ENCODE measurements around the gene MRPL21.

Gene MRPL21

DNA sequence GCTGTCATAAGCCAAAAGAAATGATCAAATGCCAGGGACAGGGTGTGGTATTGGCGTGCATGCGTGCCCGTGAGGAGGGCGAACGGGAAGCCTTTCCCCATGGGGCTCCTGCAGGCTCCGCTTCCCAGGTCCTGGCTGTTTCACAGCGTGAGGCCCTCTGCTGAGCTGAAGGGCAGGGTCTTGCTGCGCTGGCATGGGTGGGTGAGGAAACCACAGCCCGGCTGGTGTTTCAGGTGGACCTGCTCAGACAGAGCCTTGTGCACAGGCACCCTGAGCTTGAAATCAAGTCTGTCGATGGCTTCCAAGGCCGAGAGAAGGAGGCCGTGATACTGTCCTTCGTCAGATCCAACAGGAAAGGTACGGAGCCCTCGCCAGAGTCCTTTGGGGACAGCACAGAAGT is 31.4 kb upstream of the MRPL21 start:
- no peak for DNase-seq

DNA sequence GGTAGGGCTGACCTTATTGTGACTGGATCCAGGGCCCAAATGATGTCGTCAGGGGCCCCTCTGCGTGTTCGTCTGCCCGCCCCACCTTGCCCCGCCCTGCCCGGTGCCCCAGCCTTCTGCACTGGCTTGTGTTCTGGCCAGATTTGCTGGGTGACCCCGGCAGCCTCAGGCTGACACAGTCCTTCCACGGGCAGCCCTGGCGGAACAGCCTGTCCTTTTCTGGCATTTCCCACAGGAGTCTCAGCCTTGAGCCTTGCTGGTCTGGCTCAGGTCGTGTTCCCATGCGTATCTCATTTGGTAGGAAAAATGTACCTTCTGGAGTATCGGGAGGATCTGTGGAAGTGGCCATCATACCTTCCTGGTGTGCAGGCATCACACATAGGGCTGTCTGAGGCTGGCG is 31.0 kb upstream of the MRPL21 start:
- no peak for DNase-seq

DNA sequence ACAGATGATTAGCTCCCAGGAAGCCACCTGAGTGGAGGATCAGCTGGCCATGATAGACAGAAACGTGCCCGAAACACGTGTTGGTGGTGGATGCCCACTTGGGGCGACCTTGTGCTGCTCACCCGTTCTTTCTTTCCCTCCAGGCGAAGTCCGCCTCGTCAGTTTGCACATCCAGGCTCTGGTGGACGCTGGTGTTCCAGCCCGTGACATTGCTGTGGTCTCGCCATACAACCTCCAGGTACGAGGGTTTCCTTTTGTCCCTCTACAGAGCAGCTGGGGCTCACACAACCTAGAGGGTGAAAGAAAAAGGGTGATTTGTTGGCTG is 30.7 kb upstream of the MRPL21 start:
- DNase-seq, result no peak

DNA sequence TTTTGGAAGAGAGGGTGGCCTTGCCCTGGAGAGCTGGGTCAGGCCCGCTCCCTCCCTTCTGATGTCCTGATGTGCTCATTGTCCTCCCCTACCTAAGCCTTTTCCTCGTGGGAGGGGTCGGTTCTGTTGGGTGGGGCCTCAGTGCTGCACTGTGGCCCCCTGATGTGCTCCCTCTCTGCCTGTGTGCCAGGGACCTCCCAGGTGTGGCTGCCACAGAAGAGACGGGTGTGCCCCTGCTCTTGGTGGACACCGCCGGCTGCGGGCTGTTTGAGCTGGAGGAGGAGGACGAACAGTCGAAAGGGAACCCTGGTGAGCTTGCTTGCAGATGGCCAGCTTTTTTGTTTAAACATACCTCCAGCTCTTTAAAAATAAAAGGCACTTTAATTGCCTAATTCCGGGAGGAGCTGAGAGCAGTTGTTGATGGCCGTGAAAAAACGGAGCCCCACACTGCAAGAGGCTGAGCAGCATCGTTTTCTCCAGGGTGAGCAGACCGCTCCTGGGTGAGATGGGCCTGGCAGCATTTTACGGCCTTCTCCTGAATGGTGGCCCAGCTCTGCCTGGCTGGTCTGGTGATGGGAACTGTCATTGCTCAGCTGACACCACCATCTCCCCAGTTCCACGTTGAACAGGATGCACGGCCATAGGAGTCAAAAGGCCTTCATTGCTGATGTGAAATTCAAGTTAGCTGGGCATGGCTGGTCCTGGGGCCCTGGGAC is 30.1 kb upstream of the MRPL21 start:
- DNase-seq, result no peak

DNA sequence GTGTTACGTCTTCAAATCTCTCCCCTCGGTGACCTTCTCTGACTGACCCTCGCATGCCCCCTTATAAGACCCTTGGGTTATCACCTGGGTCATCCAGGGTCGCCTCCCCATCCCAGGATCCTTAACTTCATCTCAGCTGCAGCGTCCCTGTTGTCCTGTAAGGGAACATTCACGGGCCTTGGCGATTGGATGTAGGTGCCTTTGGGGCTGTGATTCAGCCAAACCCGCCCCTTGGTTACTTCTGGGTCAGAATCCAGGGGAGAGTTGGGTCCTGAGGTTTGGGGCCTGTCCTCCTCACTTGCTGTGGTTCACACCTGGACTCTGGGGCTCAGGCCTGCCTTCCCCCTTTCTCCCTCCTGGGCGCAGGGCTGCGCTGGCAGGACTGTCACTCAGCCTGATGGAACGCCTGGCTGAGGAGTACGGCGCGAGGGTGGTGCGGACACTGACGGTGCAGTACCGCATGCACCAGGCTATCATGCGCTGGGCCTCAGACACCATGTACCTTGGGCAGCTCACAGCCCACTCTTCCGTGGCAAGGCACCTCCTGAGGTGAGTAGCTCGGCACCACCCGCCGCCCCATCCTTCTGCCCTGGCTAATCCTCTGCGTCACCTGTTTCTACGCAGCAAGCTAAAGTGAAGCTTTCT is 29.4 kb upstream of the MRPL21 start:
- DNase-seq, result no peak

DNA sequence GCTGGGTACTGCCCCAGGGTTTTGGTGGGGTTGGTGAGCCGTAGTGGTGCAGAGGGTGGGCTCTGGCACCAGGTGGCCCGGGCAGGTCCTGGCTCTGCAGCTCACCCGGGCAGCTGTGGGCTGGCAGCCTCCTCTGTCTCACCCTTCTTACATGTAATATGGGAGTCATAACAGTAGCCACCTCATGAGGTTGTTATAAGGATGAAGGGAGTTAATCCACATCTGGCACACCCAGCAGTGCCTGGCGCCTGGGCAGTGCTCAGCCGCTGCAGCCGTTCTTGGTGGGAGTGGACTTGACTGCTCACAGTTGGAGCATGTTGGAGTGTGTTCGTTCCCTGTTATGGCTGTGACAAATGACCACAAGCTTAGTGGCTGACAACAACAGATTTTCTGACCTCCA is 28.7 kb upstream of the MRPL21 start:
- DNase-seq, result no peak

DNA sequence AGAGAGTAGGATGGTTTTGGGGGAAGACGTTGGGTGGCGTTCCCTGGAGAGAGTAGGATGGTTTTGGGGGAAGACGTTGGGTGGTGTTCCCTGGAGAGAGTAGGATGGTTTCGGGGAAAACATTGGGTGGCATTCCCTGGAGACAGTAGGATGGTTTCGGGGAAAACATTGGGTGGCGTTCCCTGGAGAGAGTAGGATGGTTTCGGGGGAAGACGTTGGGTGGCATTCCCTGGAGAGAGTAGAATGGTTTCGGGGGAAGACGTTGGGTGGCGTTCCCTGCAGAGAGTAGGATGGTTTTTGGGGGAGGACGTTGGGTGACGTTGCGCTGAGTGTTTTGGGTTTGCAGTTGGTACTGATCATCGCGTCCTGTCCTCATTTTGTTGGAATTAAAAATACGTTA is 28.3 kb upstream of the MRPL21 start:
- no peak for DNase-seq

DNA sequence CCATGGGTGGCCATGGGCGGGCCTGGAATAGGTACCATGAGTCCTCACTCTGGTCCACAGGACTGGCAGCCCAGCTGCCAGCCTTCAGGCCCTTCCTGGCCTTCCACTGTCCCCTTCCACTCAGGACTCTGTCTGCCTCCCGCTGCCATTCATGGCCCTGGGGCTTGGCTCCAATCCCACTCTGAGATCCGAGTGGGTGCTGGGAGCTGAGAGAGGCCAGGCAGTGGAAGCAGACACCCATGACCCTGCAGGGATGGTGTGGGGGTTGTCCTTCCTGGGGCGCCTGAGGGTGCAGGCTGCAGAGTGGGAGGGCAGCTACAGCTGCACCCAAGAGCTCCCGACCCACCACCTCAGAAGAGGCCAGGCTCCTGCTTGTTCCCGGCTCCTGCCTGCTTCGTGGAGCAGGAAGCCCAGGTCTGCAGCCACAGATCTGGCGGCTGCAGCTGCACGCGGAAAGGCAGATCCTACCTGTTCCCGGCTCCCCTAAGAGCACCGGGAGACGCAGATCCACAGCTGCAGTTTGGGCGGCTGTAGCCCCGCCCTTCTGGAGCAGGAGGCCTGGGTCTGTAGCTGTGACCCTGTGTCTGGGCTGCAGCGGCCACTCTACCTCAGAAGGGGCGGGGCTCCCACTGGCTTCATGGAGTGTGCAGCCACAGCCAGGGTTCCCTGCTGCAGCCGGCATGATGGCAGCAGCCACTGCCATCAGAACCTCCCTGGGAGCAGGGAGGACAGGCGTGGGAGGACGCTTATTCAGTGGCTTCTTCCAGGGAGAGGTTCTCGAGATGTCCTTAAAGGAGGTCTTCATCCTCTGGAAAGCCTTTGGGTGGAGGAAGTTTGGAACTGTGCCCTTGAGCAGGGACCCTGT is 27.6 kb upstream of the MRPL21 start:
- DNase-seq, result no peak

DNA sequence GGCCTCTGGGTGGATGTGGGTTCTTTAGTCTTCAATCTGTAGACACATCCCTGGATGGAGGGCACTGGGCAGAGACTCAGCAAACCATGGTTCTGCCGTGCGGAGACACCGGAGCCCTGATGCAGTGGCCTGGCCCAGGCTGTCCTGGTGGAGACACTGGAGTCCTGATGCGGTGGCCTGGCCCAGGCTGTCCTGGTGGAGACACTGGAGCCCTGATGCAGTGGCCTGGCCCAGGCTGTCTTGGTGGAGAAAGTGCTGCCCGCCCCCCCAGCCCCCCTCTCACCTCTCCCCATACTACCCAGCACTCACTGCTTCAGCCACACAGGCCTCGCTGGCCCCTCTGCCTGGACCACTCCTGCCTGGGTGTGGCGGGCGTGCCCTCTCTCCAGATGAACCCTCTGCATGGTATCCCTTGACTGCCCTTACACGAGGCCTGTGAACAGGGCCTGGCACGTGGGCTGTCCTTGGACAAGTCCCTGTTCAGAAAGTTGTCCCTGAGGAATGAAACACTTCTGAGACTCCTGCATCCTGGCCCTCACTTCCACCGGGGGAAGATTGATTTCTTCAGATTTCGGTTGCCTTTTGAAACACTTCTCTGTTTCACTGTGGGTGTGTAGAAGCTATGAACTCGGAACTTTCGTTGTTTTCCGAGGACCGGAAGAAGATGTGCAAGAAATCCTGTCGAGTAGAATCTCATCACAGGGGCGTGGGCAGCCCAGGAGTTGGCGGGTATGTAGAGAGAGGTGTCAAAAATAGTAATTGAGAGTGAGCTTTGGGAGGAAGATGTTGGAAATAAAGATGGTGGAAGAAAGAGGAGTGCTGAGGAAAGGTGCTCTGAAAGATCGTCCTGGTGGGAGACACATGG is 26.3 kb upstream of the MRPL21 start:
- no peak for DNase-seq

DNA sequence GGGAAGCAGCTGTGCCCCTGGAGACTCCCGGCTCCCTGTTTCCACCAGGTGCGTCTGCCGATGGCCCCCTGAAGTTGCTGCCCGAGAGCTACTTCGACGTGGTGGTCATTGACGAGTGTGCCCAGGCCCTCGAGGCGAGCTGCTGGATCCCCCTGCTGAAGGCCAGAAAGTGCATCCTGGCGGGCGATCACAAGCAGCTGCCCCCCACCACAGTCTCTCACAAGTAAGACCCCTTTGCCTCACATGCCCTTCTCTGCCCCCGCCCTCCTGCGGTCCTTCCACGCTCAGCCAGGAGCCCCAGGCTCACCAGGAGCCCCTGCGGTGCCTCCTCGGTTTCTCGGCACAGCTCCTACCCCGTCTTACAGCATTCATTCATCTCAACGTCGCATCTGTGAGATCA is 25.5 kb upstream of the MRPL21 start:
- no peak for DNase-seq

DNA sequence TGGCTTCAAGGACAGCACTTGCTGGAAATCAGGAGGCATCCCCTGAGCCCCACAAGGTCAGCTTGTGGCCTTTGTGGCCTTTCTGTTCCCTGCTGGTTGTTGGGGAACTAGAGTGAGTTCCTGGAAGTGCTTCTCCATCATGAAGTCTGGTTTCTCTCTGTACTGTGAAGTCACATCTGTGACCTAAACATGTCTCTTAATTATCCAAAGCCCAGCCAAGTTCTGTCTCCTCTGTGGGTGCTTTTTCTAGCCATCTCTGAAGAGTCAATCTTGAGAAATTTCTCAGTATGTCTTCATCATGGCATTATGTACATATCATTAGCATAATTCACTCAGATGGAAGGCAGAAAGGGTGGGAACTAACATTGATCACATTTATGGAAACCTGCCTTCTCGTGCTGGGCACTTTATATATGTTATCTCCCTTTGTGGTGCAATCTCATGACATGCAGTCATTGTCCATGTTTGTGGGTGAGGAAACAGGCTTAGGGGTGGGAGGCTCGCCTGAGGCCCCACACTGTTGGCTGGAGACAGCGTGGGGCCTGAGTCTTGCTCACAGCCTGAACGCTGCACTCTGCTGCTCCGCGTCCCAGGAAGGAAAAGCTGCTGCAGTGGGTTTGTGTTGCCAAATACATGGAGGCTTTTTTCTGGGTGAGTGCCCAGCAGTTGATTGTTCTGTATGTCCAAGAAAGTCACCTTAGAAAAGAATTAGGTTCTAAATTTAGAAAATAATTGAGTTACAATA is 24.7 kb upstream of the MRPL21 start:
- no peak for DNase-seq

DNA sequence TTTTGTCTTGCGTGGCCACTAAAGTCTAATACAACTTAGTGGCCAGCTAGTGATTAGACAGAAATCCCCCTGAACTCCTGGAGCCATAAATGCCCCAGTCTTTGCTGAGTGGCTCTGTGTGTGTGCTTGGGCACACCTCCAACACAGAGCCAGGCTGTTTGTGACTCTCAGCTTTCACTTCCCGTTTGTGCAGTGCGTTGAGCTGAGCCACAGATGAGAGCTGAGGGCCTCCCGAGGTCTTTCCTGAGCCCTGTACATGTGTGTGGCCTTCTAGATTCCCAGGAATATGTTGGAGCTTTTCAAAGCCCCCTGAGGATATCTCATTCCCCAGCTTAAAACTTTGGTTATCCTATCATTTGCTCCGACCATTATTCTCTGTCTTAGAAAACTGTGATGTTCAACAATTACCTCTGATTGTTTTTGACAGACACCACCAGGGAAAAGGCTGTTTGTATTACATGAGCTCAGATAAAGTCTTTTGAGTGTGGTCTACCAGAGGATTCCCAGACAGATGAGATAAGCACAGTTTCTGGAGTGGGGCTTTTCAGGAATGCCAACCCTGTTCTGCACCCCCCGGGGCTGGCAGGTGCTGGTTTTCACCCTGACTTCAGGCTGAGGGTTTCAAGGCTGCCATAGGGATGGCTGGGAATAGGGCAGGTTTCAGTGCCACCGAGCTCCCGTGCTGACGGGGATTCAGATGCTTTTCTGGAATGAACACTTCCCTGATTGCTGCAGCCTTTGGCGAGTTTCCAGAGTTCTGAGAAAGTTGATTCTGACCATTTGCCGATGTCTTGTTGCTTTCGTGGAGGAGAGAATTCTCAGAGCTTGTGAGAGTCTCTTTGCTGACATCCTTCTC is 23.9 kb upstream of the MRPL21 start:
- DNase-seq, result peak in 4 of 51 donors; percentile 4 to 10 (median 8)

DNA sequence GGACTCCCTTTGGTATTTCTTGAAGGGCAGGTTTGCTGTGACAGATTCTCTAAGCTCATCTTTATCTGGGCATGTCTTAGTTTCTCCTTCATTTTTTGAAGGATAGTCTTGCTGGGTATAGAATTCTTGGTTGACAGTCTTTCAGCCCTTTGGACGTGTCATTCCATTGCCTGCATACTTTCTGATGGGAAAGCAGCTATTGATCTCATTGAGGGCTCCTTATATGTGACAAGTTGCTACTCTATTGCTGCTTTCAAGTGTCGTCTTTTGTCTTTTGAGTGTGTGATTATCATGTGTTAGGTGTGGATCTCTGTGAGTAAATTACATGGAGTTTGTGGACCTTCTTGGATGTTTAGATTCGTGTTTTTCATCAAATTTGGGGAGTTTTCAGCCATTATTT is 22.0 kb upstream of the MRPL21 start:
- no peak for DNase-seq

DNA sequence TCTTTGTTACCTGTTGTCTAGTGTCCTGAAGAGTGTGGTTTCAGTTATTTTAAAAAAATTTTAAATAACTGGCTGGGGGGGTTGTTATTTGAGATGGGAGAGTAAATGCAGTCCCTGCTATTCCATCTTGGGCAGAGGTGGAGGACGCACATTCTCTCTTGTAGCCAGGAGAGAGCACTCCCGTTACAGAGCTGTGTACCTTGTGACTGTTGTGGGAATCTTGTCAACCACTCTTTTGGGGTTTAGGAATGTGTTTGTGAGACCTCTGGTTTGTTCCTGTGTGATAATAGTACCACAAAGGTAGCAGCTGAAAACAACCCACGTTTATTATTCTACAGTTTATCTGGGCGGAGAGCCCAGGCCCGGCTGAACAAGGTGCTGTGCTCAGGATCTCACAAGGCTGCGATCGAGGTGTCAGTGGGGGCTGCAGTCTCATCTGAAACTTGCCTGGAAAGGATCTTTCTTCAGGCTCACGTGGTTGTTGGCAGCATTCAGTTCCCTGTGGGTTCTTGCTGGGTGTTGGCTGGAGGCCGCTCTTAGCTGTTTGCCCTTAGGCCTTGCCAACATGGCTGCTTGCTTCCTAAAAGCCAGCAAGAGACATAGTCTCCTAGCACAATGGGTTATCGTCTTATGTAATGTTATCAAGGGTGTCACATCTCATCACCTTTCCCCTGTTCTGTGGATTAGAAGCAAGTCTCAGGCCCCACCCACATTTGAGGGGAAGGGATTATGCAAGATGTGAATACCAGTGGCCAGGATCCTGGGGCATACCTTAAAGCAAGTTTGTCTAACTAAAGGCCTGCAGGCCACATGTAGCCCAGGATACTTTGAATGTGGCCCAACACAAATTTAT is 20.7 kb upstream of the MRPL21 start:
- no peak for DNase-seq

DNA sequence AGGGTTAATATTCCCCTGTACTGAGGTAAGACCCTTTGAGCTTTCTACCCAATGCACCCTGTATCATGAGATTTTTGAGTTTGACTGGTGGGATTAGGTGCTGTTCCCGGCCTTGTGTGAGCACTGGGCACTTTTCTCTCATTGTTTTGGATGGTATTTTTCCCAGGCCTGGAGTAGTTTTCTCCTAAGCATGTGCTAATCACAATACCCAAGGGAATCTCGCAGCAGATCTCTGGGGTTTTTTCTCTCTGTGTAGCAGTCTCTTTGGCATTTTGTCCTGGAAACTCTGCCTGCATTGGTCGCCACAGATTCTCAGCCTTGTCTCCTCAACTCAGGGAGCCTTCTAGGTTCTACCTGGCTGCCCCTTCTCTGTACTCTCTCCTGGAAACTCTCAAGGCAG is 20.0 kb upstream of the MRPL21 start:
- DNase-seq, result no peak

DNA sequence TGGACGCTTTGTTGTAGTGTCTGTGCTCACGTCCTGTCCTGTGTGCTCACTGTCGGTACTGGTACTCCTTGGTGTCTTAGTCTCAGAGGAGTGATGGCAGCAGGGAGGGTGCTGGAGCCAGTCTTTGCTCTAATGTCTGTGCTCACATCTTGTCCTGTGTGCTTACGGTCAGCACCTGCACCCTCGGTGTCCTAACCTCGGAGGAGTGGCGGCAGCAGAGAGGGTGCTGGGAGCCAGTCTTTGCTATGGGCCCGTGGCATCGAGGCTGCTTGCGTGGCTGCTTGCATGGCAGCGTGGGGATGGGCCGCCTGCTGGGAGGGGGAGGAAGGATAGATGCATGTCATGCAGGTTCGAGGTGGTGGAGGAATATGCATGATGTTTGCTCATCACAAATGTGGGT is 12.8 kb upstream of the MRPL21 start:
- no peak for DNase-seq

DNA sequence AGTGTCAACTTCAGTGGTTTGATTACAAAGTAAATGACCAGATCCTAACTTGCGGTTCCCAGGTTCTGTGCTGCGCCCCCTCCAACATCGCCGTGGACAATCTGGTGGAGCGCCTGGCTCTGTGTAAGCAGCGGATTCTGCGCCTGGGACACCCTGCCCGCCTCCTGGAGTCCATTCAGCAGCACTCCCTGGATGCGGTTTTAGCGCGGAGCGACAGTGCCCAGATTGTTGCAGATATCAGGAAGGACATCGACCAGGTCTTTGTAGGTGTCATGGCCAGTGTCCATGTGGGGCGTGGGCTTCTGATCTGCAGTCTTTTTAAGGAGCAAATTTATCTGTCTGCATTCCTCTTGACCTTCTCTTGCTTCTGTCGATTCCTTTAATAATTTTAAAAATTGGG is 11.1 kb upstream of the MRPL21 start:
- no peak for DNase-seq

DNA sequence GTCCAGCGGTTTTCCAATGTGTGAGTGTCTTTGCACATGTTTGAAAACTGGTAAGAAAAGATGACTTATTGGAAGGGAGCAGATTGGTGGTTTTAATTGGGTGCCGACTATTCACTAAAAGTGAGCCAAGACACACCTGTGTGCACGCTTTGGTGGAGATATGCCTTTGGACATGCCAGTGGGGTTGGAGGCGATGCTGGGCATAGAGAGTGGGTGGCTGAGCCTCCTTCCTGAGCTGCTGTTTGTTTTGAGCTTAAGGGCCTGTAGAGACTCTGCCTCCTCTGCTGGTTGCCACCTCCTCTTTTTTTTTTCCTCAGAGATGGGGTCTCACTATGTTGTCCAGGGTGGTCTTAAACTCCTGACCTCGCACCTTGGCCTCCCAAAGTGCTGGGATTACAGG is 9.6 kb upstream of the MRPL21 start:
- DNase-seq, result no peak

DNA sequence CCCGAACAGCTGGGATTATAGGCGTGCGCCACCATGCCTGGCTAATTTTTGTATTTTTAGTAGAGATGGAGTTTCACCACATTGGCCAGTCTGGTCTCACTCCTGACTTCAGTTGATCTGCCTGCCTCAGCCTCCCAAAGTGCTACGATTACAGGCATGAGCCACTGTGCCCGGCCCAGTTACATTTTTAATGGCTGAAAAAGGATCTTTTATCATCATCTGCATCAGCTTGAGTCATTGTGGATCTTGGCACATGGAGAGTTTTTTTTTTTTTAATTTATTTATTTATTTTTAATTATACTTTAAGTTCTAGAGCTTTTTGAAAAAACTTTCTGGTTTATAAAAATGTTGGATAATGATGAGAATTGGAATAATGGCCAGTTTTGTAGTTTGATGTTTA is 8.6 kb upstream of the MRPL21 start:
- no peak for DNase-seq
